ENCODE data around the gene MAFF.

Gene MAFF

GRCh38 chr22:38215156-38216038 lies 13.6 kb downstream of the MAFF start:
- no peaks in the 10 kb centered on the region for H3K79me1 ChIP-seq (ENCODE audit: low read depth, low read length)
- no peak overlapping the region for H3K4me2 ChIP-seq (ENCODE audit: insufficient read depth, low read length, poor library complexity, severe bottlenecking)
- no peak overlapping the region for H3K4ac ChIP-seq (ENCODE audit: low read length)
- no peak overlapping the region for H4K91ac ChIP-seq (ENCODE audit: low read depth, low read length, poor library complexity)
- peaks cover 2 to 38% of the 10 kb centered on the region in 2 donors for H3K36me3 ChIP-seq (replicated peaks in 1 of 2; ENCODE audit: control insufficient read depth in 2 of 2, insufficient read depth in 2 of 2, low read length in 2 of 2)
- no peak overlapping the region for H2AFZ ChIP-seq (ENCODE audit: low read length)
- H3K4me1 ChIP-seq (ENCODE audit: control insufficient read depth in 2 of 2, insufficient read depth in 1 of 2, low read depth in 1 of 2, low read length in 2 of 2), result peaks cover 7 to 27% of the 10 kb centered on the region in 2 donors
- H2BK12ac ChIP-seq (ENCODE audit: low read length), result no peak overlapping the region
- H3K23ac ChIP-seq (ENCODE audit: low read depth, low read length, poor library complexity), result no peak overlapping the region
- H3K18ac ChIP-seq (ENCODE audit: low read length), result peak overlapping the region; percentile 32
- H3K14ac ChIP-seq (ENCODE audit: low read length), result peak overlapping the region; percentile 47
- no peak overlapping the region for H3K4me3 ChIP-seq (ENCODE audit: low read length in 2 of 2)
- no peak overlapping the region for H2BK5ac ChIP-seq (ENCODE audit: low read length)
- peaks cover 0 to 13% (median 0%) of the 10 kb centered on the region in 3 experiments for H3K27me3 ChIP-seq (ENCODE audit: control insufficient read depth in 3 of 3, insufficient read depth in 3 of 3, low read depth in 1 of 3, low read length in 3 of 3)
- no peak overlapping the region for H3K27ac ChIP-seq (replicated peaks; ENCODE audit: low read length)
- no peak overlapping the region for H2BK120ac ChIP-seq (ENCODE audit: low read depth, low read length)
- H2AK5ac ChIP-seq (ENCODE audit: low read depth, low read length), result peak overlapping the region; percentile 60
- H3K9ac ChIP-seq (ENCODE audit: low read depth, low read length, poor library complexity), result no peak overlapping the region
- H4K8ac ChIP-seq (ENCODE audit: low read depth, low read length), result no peak overlapping the region
- no peak overlapping the region for H2BK15ac ChIP-seq (ENCODE audit: low read length)
- H3K9me3 ChIP-seq (replicated peaks in 1 of 2; ENCODE audit: control insufficient read depth in 2 of 2, insufficient read depth in 1 of 2, low read depth in 1 of 2, low read length in 2 of 2), result no peaks in the 10 kb centered on the region
- DNase-seq (ENCODE audit: low spot score), result no peak
- WGBS, 2 donors (ENCODE audit: extremely low coverage in 2 of 2, insufficient read length in 2 of 2, insufficient replicate concordance in 1 of 2), result no CpG with 5 or more reads among the region's 11 CpGs

GRCh38 chr22:38218661-38219622 lies 17.1 kb downstream of the MAFF start:
- H2AFZ ChIP-seq (ENCODE audit: low read length), result no peak overlapping the region
- H2AK5ac ChIP-seq (ENCODE audit: low read depth, low read length), result peak overlapping the region; percentile 10
- H3K23ac ChIP-seq (ENCODE audit: low read depth, low read length, poor library complexity), result peak overlapping the region; percentile 71
- H2BK5ac ChIP-seq (ENCODE audit: low read length), result peak overlapping the region; percentile 44
- peak overlapping the region; percentile 65 for H3K18ac ChIP-seq (ENCODE audit: low read length)
- no peaks in the 10 kb centered on the region for H3K79me1 ChIP-seq (ENCODE audit: low read depth, low read length)
- no peak overlapping the region for H2BK120ac ChIP-seq (ENCODE audit: low read depth, low read length)
- H3K27me3 ChIP-seq (ENCODE audit: control insufficient read depth in 3 of 3, insufficient read depth in 3 of 3, low read depth in 1 of 3, low read length in 3 of 3), result peaks cover 0 to 7% (median 0%) of the 10 kb centered on the region in 3 experiments
- H4K91ac ChIP-seq (ENCODE audit: low read depth, low read length, poor library complexity), result no peak overlapping the region
- H3K4ac ChIP-seq (ENCODE audit: low read length), result no peak overlapping the region
- no peak overlapping the region for H3K14ac ChIP-seq (ENCODE audit: low read length)
- no peaks in the 10 kb centered on the region for H3K9me3 ChIP-seq (replicated peaks in 1 of 2; ENCODE audit: control insufficient read depth in 2 of 2, insufficient read depth in 1 of 2, low read depth in 1 of 2, low read length in 2 of 2)
- peak overlapping the region; percentile 63 for H3K9ac ChIP-seq (ENCODE audit: low read depth, low read length, poor library complexity)
- no peak for DNase-seq (ENCODE audit: low spot score)
- H3K4me3 ChIP-seq (ENCODE audit: low read length in 2 of 2), result no peak overlapping the region
- H3K36me3 ChIP-seq (replicated peaks in 1 of 2; ENCODE audit: control insufficient read depth in 2 of 2, insufficient read depth in 2 of 2, low read length in 2 of 2), result peaks cover 14 to 48% of the 10 kb centered on the region in 2 donors
- H4K8ac ChIP-seq (ENCODE audit: low read depth, low read length), result no peak overlapping the region
- WGBS, 2 donors (ENCODE audit: extremely low coverage in 2 of 2, insufficient read length in 2 of 2, insufficient replicate concordance in 1 of 2), result no CpG with 5 or more reads among the region's 25 CpGs
- peaks cover 7 to 25% of the 10 kb centered on the region in 2 donors for H3K4me1 ChIP-seq (ENCODE audit: control insufficient read depth in 2 of 2, insufficient read depth in 1 of 2, low read depth in 1 of 2, low read length in 2 of 2)
- H3K27ac ChIP-seq (replicated peaks; ENCODE audit: low read length), result peak overlapping the region; percentile 28
- no peak overlapping the region for H3K4me2 ChIP-seq (ENCODE audit: insufficient read depth, low read length, poor library complexity, severe bottlenecking)
- H2BK12ac ChIP-seq (ENCODE audit: low read length), result peak overlapping the region; percentile 93
- peak overlapping the region; percentile 62 for H2BK15ac ChIP-seq (ENCODE audit: low read length)

GRCh38 chr22:38219632-38220031 lies 17.8 kb downstream of the MAFF start:
- Histone ChIP-seq H2BK12ac (ENCODE audit: low read length) (peak overlapping the region; percentile 93), H3K4me3 (ENCODE audit: low read length in 2 of 2) (no peak overlapping the region), H3K4me2 (ENCODE audit: insufficient read depth, low read length, poor library complexity, severe bottlenecking) (no peak overlapping the region), H3K14ac (ENCODE audit: low read length) (no peak overlapping the region), H3K4ac (ENCODE audit: low read length) (no peak overlapping the region), H3K9ac (ENCODE audit: low read depth, low read length, poor library complexity) (peak overlapping the region; percentile 63), H3K27ac (replicated peaks; ENCODE audit: low read length) (peak overlapping the region; percentile 28), H2BK5ac (ENCODE audit: low read length) (no peak overlapping the region), H2BK15ac (ENCODE audit: low read length) (no peak overlapping the region), H4K91ac (ENCODE audit: low read depth, low read length, poor library complexity) (no peak overlapping the region), H3K79me1 (ENCODE audit: low read depth, low read length) (no peaks in the 10 kb centered on the region), H4K8ac (ENCODE audit: low read depth, low read length) (no peak overlapping the region), H3K27me3 (ENCODE audit: control insufficient read depth in 3 of 3, insufficient read depth in 3 of 3, low read depth in 1 of 3, low read length in 3 of 3) (no peaks in the 10 kb centered on the region), H2AK5ac (ENCODE audit: low read depth, low read length) (no peak overlapping the region), H3K23ac (ENCODE audit: low read depth, low read length, poor library complexity) (peak overlapping the region; percentile 71), H3K36me3 (replicated peaks in 1 of 2; ENCODE audit: control insufficient read depth in 2 of 2, insufficient read depth in 2 of 2, low read length in 2 of 2) (peaks cover 17 to 45% of the 10 kb centered on the region in 2 donors), H2AFZ (ENCODE audit: low read length) (no peak overlapping the region), H2BK120ac (ENCODE audit: low read depth, low read length) (no peak overlapping the region), H3K18ac (ENCODE audit: low read length) (peak overlapping the region; percentile 65), H3K9me3 (replicated peaks in 1 of 2; ENCODE audit: control insufficient read depth in 2 of 2, insufficient read depth in 1 of 2, low read depth in 1 of 2, low read length in 2 of 2) (no peaks in the 10 kb centered on the region), H3K4me1 (ENCODE audit: control insufficient read depth in 2 of 2, insufficient read depth in 1 of 2, low read depth in 1 of 2, low read length in 2 of 2) (peaks cover 7 to 20% of the 10 kb centered on the region in 2 donors)
- no peak for DNase-seq (ENCODE audit: low spot score)
- WGBS, 2 donors (ENCODE audit: extremely low coverage in 2 of 2, insufficient read length in 2 of 2, insufficient replicate concordance in 1 of 2), result no CpG with 5 or more reads among the region's 10 CpGs
